Measurements from ENCODE around the gene NKX6-2.

GRCh38 chr10:132785723-132786475, at the start of gene NKX6-2:
- TF ChIP-seq CTCF (IDR thresholded peaks at IDR 0.05) (no peak), EZH2phosphoT487 (IDR thresholded peaks at IDR 0.05) (no peak), EZH2 (IDR thresholded peaks at IDR 0.05) (no peak)

Data from neural progenitor cell (in vitro differentiated cells).